Measurements from ENCODE around the gene CCM2L. TPM values are rescaled to one million over a fixed set of nuclear protein-coding genes. Genes with fewer than 3 reads are reported as not detected.

CCM2L gene
- total RNA-seq, 5 donors from 2014 or later (not counting 1 experiment from before 2014, with no cell fraction given), result not detected

DNA sequence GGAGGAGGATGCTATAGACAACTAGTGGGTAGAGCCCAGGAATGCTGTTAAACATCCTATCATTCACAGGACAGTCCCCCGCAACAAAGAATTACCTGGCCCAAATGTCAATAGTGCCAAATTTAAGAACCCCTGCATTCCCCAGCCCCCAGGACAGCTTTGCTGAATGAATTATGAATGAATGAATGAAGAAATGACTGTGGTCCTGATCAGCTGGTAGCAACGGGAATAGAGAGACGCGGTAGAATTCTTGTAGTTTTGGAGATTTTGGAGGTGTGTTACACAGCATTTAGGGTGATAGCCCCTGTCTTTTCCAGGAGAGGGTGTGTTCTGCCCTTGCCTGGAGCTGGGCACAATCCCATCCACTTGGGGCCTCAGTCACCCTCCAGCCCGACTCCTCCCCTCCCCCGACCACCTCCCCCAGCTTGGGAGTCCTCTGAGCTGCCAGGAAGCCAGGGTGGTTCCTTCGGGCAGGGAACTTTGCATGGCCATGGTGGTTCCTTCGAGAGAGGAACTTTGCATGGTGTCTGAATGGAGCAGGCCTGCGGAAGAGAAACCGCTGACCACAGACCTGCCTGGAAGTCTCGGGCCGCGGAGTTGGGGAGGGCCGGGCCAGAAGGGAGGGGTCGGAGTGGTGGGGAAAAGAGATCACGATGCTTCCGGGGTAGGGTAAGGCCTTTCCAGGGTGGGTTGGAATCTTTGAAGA, 40.8 kb downstream of the CCM2L start:
- Mint-ChIP-seq H3K9me3 (no peaks in the 10 kb centered on the region), H3K4me1 (peaks cover 15 to 23% (median 18%) of the 10 kb centered on the region in 3 donors), H3K4me3 (peak overlapping the region in 2 of 3 donors; percentile 66 to 82), H3K27me3 (peaks cover 56 to 71% of the 10 kb centered on the region in 2 donors), H3K27ac (no peak overlapping the region), H3K36me3 (no peaks in the 10 kb centered on the region)
- no peaks in the 10 kb centered on the region for H3K9me3 ChIP-seq
- DNase-seq, result peak in 2 of 35 experiments; percentile 5 to 30
- POLR2A ChIA-PET, result no interaction called here
- 10% methylated on average over 14 of the region's 17 CpGs for WGBS (ENCODE audit: insufficient coverage)
- H3K36me3 ChIP-seq (ENCODE audit: control insufficient read depth in 2 of 2, extremely low read depth in 1 of 2, insufficient read depth in 1 of 2, low read length in 1 of 2), result no peaks in the 10 kb centered on the region
- CTCF ChIA-PET, result no interaction called here
- H3K4me1 ChIP-seq (ENCODE audit: control insufficient read depth in 1 of 2, extremely low read depth in 1 of 2, insufficient read depth in 2 of 2, low read length in 2 of 2), result peaks cover 4 to 21% of the 10 kb centered on the region in 2 experiments
- peaks cover 0 to 52% of the 10 kb centered on the region in 2 experiments for H3K27me3 ChIP-seq (replicated peaks in 1 of 2; ENCODE audit: control insufficient read depth in 2 of 2, extremely low read depth in 1 of 2, insufficient read depth in 2 of 2, low read length in 1 of 2)
- no peak overlapping the region for H3K4me3 ChIP-seq (ENCODE audit: control insufficient read depth in 1 of 2, extremely low read depth in 1 of 2, low read length in 1 of 2)
- ATAC-seq (replicated peaks in 1 of 4), result peak in 1 of 4 experiments; percentile 33
- H3K27ac ChIP-seq (ENCODE audit: low read length), result no peak overlapping the region

DNA sequence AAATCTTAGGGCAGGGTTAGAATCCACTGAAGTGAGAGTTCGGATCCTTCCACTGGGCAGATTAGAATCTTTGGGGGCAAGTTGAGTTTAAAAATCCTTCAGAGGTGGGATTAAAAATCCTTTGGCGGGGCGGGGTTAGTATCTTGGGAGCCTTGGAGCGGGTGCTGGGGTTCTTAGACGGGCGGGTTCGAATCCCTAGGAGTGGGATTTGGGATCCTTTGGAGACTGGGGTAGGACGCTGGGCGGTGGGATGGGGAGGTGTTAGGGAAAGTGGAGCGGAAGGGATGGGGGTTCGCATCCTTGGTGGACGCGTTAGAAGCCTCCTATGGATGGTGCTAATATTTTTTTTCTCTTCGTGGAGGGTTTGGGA, 41.5 kb downstream of the CCM2L start:
- Mint-ChIP-seq H3K27ac (peak overlapping the region in 1 of 2 donors; percentile 81), H3K4me3 (peak overlapping the region; percentile 66 to 82 (median 66)), H3K27me3 (peaks cover 51 to 67% of the 10 kb centered on the region in 2 donors), H3K36me3 (no peaks in the 10 kb centered on the region), H3K9me3 (no peaks in the 10 kb centered on the region), H3K4me1 (peaks cover 15 to 23% (median 18%) of the 10 kb centered on the region in 3 donors)
- ATAC-seq (replicated peaks in 1 of 4) (no peak), DNase-seq (no peak)
- H3K4me3 ChIP-seq (ENCODE audit: control insufficient read depth in 1 of 2, extremely low read depth in 1 of 2, low read length in 1 of 2), result no peak overlapping the region
- ChIA-PET POLR2A (no interaction called here), CTCF (no interaction called here)
- peaks cover 0 to 49% of the 10 kb centered on the region in 2 experiments for H3K27me3 ChIP-seq (replicated peaks in 1 of 2; ENCODE audit: control insufficient read depth in 2 of 2, extremely low read depth in 1 of 2, insufficient read depth in 2 of 2, low read length in 1 of 2)
- H3K36me3 ChIP-seq (ENCODE audit: control insufficient read depth in 2 of 2, extremely low read depth in 1 of 2, insufficient read depth in 1 of 2, low read length in 1 of 2), result no peaks in the 10 kb centered on the region
- peaks cover 4 to 21% of the 10 kb centered on the region in 2 experiments for H3K4me1 ChIP-seq (ENCODE audit: control insufficient read depth in 1 of 2, extremely low read depth in 1 of 2, insufficient read depth in 2 of 2, low read length in 2 of 2)
- WGBS (ENCODE audit: insufficient coverage), result 27% methylated on average over 13 of the region's 14 CpGs
- H3K9me3 ChIP-seq, result no peaks in the 10 kb centered on the region
- no peak overlapping the region for H3K27ac ChIP-seq (ENCODE audit: low read length)

DNA sequence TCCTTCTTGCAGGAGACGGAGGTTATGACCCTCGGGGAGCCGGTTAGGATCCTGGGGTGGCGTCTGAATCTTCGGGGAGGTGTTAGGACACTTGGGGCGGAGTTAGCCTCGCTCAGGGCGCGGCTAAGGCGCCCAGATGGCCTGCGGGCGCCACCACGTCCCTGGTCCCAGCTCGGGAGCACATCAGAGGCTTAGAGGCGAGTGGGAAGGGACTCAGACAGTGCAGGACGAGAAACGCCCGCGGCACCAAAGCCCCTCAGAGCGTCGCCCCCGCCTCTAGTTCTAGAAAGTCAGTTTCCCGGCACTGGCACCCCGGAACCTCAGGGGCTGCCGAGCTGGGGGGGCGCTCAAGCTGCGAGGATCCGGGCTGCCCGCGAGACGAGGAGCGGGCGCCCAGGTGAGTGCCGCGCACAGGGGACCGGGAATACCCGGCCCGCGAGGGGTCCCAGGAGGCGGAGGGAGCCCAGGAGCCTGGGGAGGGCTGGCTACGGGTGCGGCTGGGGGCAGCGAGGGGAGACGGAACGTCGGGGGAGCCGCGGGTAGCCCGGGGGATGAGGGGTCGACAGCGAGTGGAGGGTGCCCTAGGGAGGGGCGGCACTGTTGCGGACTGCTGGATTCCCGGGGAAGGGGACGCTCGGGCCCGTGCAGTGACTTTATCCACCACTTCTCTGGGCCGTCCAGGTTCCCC, 42.0 kb downstream of the CCM2L start, which contains the start of gene HCK:
Gene HCK, plus strand, starts transcription at position 153 of the 688 bp plus-strand sequence.
- ATAC-seq (replicated peaks in 1 of 4) (peak; percentile 38 to 55 (median 48)), DNase-seq (peak in 2 of 35 experiments; percentile 9 to 33)
- POLR2A ChIA-PET, result interaction anchor here in 1 of 2 donors (0.6 kb wide), 1 partner anchor 20 kb away, joined by 5 read pairs; no protein-coding TSS in a partner anchor
- Histone ChIP-seq H3K4me3 (ENCODE audit: control insufficient read depth in 1 of 2, extremely low read depth in 1 of 2, low read length in 1 of 2) (peak within 1 kb of the TSS; percentile 26 to 32), H3K4me1 (ENCODE audit: control insufficient read depth in 1 of 2, extremely low read depth in 1 of 2, insufficient read depth in 2 of 2, low read length in 2 of 2) (peaks cover 4 to 21% of the 10 kb centered on the region in 2 experiments), H3K27ac (ENCODE audit: low read length) (no peak within 1 kb of the TSS), H3K9me3 (no peaks in the 10 kb centered on the region), H3K36me3 (ENCODE audit: control insufficient read depth in 2 of 2, extremely low read depth in 1 of 2, insufficient read depth in 1 of 2, low read length in 1 of 2) (no peaks in the 10 kb centered on the region), H3K27me3 (replicated peaks in 1 of 2; ENCODE audit: control insufficient read depth in 2 of 2, extremely low read depth in 1 of 2, insufficient read depth in 2 of 2, low read length in 1 of 2) (peaks cover 0 to 53% of the 10 kb centered on the region in 2 experiments)
- H3K36me3 Mint-ChIP-seq, result no peaks in the 10 kb centered on the region
- no peaks in the 10 kb centered on the region for H3K9me3 Mint-ChIP-seq
- peaks cover 49 to 64% of the 10 kb centered on the region in 2 donors for H3K27me3 Mint-ChIP-seq
- peaks cover 15 to 23% (median 18%) of the 10 kb centered on the region in 3 donors for H3K4me1 Mint-ChIP-seq
- CTCF ChIA-PET, result no interaction called here
- peak within 1 kb of the TSS; percentile 66 to 82 (median 66) for H3K4me3 Mint-ChIP-seq
- H3K27ac Mint-ChIP-seq, result peak within 1 kb of the TSS in 1 of 2 donors; percentile 81
- WGBS (ENCODE audit: insufficient coverage), result under 1% methylated on average over 44 of the region's 58 CpGs

DNA sequence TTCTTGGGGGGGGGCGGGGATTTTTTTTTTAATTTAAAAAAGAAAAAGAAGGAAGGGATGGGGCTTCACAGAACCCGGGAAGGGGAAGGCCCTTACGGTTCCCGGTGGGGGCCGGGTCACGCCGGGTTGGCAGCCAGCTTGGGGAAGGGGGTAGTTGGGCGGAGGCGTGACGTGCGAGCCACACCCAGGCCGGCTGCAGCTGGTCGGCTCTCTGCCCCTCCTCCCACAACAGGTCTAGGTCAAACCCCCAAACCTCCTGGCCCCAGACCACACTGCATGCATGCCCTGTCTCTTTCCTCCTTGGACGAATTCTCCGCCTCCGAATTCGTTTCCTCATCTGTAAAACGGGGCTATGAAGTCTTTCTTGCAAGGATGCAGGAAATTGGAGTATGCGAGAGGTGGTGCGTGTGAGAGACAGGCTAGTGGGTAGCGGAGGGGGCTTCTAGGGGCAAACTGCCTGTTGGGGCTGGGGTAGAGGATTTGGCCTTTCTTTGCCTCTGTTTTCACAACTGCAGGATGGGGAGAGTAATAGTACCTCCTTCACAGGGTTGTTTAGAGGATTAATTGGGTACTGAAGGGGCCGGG, 42.6 kb downstream of the CCM2L start:
- H3K9me3 Mint-ChIP-seq, result no peaks in the 10 kb centered on the region
- no peak overlapping the region for H3K27ac Mint-ChIP-seq
- Histone ChIP-seq H3K4me1 (ENCODE audit: control insufficient read depth in 1 of 2, extremely low read depth in 1 of 2, insufficient read depth in 2 of 2, low read length in 2 of 2) (peaks cover 4 to 21% of the 10 kb centered on the region in 2 experiments), H3K36me3 (ENCODE audit: control insufficient read depth in 2 of 2, extremely low read depth in 1 of 2, insufficient read depth in 1 of 2, low read length in 1 of 2) (no peaks in the 10 kb centered on the region), H3K4me3 (ENCODE audit: control insufficient read depth in 1 of 2, extremely low read depth in 1 of 2, low read length in 1 of 2) (peak overlapping the region in 1 of 2 donors; percentile 26), H3K27ac (ENCODE audit: low read length) (no peak overlapping the region), H3K27me3 (replicated peaks in 1 of 2; ENCODE audit: control insufficient read depth in 2 of 2, extremely low read depth in 1 of 2, insufficient read depth in 2 of 2, low read length in 1 of 2) (peaks cover 0 to 54% of the 10 kb centered on the region in 2 experiments), H3K9me3 (no peaks in the 10 kb centered on the region)
- H3K27me3 Mint-ChIP-seq, result peaks cover 45 to 64% of the 10 kb centered on the region in 2 donors
- H3K4me3 Mint-ChIP-seq, result peak overlapping the region; percentile 37 to 82 (median 66)
- ChIA-PET POLR2A (no interaction called here), CTCF (no interaction called here)
- peaks cover 15 to 23% (median 18%) of the 10 kb centered on the region in 3 donors for H3K4me1 Mint-ChIP-seq
- no peaks in the 10 kb centered on the region for H3K36me3 Mint-ChIP-seq
- DNase-seq (peak in 3 of 35 experiments; percentile 17 to 51 (median 22)), ATAC-seq (replicated peaks in 1 of 4) (no peak)
- 40% methylated on average over 7 of the region's 22 CpGs for WGBS (ENCODE audit: insufficient coverage)

DNA sequence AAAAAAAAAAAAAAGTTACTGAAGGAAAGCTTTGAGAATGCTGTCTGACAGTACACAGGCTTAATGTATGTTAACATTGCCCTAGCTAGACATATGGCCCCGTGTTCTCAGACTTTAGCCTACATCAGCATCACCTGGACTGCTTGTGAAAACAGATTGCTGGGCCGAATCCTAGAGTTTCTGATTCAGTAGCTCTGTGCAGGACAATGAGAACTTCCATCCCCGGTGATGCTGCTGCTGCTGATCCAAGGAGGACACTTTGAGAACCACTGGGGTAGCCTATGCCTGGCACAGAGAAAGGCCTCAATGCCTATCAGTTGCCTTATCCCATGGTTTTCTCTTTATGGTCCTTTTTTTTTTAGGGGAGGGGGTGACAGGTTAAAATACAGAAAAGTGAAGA, 43.4 kb downstream of the CCM2L start:
- DNase-seq (no peak), ATAC-seq (replicated peaks in 1 of 4) (no peak)
- Mint-ChIP-seq H3K27ac (no peak overlapping the region), H3K9me3 (no peaks in the 10 kb centered on the region), H3K4me3 (no peak overlapping the region), H3K27me3 (peaks cover 45 to 63% of the 10 kb centered on the region in 2 donors), H3K36me3 (no peaks in the 10 kb centered on the region), H3K4me1 (peaks cover 15 to 23% (median 18%) of the 10 kb centered on the region in 3 donors)
- 75% methylated on average over 2 of the region's 3 CpGs for WGBS (ENCODE audit: insufficient coverage)
- no peaks in the 10 kb centered on the region for H3K36me3 ChIP-seq (ENCODE audit: control insufficient read depth in 2 of 2, extremely low read depth in 1 of 2, insufficient read depth in 1 of 2, low read length in 1 of 2)
- POLR2A ChIA-PET, result no interaction called here
- H3K4me3 ChIP-seq (ENCODE audit: control insufficient read depth in 1 of 2, extremely low read depth in 1 of 2, low read length in 1 of 2), result no peak overlapping the region
- H3K27ac ChIP-seq (ENCODE audit: low read length), result no peak overlapping the region
- peaks cover 0 to 57% of the 10 kb centered on the region in 2 experiments for H3K27me3 ChIP-seq (replicated peaks in 1 of 2; ENCODE audit: control insufficient read depth in 2 of 2, extremely low read depth in 1 of 2, insufficient read depth in 2 of 2, low read length in 1 of 2)
- CTCF ChIA-PET, result no interaction called here
- peaks cover 4 to 21% of the 10 kb centered on the region in 2 experiments for H3K4me1 ChIP-seq (ENCODE audit: control insufficient read depth in 1 of 2, extremely low read depth in 1 of 2, insufficient read depth in 2 of 2, low read length in 2 of 2)
- H3K9me3 ChIP-seq, result no peaks in the 10 kb centered on the region

All from T-cell (primary cell).